Measurements from ENCODE around the gene RBMS1. TPM values are rescaled to one million over a fixed set of nuclear protein-coding genes. Genes with fewer than 3 reads are reported as not detected.
"Not testable (repeated sequence)": the region's sequence is repeated elsewhere in the genome, so short reads cannot be mapped to it uniquely, and the experiment has no call there.

RBMS1 gene
- total RNA-seq, 1 donor = 170 TPM

GRCh38 chr2:160371251-160372009, 122.2 kb downstream of the RBMS1 start:
- no peak for DNase-seq (ENCODE audit: low read depth)
- TF ChIP-seq CTCF (IDR thresholded peaks at IDR 0.05; ENCODE audit: insufficient read depth, low read length) = no peak

GRCh38 chr2:160368988-160369930, 124.3 kb downstream of the RBMS1 start:
- no peak for TF ChIP-seq CTCF (IDR thresholded peaks at IDR 0.05; ENCODE audit: insufficient read depth, low read length)
- DNase-seq (ENCODE audit: low read depth) = peak; percentile 58
- H3K4me3 ChIP-seq (ENCODE audit: low read depth, low read length) = no peak overlapping the region

More at GRCh38 chr2:160371251-160372009, 122.2 kb downstream of the RBMS1 start:
- H3K4me3 ChIP-seq (ENCODE audit: low read depth, low read length) = no peak overlapping the region

GRCh38 chr2:160367887-160368286, 125.7 kb downstream of the RBMS1 start:
- no peak for TF ChIP-seq CTCF (IDR thresholded peaks at IDR 0.05; ENCODE audit: insufficient read depth, low read length)
- peak; percentile 97 for DNase-seq (ENCODE audit: low read depth)
- no peak overlapping the region for H3K4me3 ChIP-seq (ENCODE audit: low read depth, low read length)

- DNase-seq (ENCODE audit: low read depth); H3K4me3 ChIP-seq (ENCODE audit: low read depth, low read length): not testable (repeated sequence)
Observed at GRCh38 chr2:160367139-160367538, 126.5 kb downstream of the RBMS1 start.

- H3K4me3 ChIP-seq (ENCODE audit: low read depth, low read length) = no peak overlapping the region
- no peak for DNase-seq (ENCODE audit: low read depth)
- no peak for TF ChIP-seq CTCF (IDR thresholded peaks at IDR 0.05; ENCODE audit: insufficient read depth, low read length)
Observed at GRCh38 chr2:160366474-160366873, 127.1 kb downstream of the RBMS1 start.

GRCh38 chr2:160365716-160366367, 127.8 kb downstream of the RBMS1 start:
- TF ChIP-seq CTCF (IDR thresholded peaks at IDR 0.05; ENCODE audit: insufficient read depth, low read length) = no peak
- DNase-seq (ENCODE audit: low read depth) = peak; percentile 64
- no peak overlapping the region for H3K4me3 ChIP-seq (ENCODE audit: low read depth, low read length)

Data from fibroblast of the aortic adventitia (primary cell).